WTC11 (cell line): Measurements from ENCODE around the gene MAB21L4. TPM values are rescaled to one million over a fixed set of nuclear protein-coding genes. Genes with fewer than 3 reads are reported as not detected.

Experiments used
- ATAC-seq: fragments of 200-7000 bp; cut with Tn5 transposase; 2 replicates; pipeline ENCODE4 v1.10.0; 2021; ENCODE audit warnings: mild to moderate bottlenecking, moderate library complexity
- CTCF ChIA-PET: fragments of 300-600 bp; sonication (Branson Sonifier 250); formaldehyde crosslinking; loops from one replicate; lab custom pipeline; 2021; ENCODE audit warnings: antibody characterized with exemption; lab: Charles Lee
- POLR2A ChIA-PET: fragments of 350-600 bp; sonication (Branson Sonifier 250); formaldehyde crosslinking; loops from one replicate; lab custom pipeline; 2021; ENCODE audit warnings: antibody characterized with exemption; lab: Charles Lee
- DNase-seq: peaks from one replicate; pipeline ENCODE4 v3.0.0; 2021; ENCODE audit warnings: low spot score
- H3K27ac Mint-ChIP-seq: 2 replicates; pipeline ENCODE4 v1.8.0; 2021; ENCODE audit warnings: mixed read lengths
- H3K27me3 Mint-ChIP-seq: 2 replicates; pipeline ENCODE4 v1.8.0; 2021; ENCODE audit warnings: low read depth, mild to moderate bottlenecking, moderate library complexity, mixed read lengths
- H3K36me3 Mint-ChIP-seq: 2 replicates; pipeline ENCODE4 v1.8.0; 2021; ENCODE audit warnings: mixed read lengths
- H3K4me1 Mint-ChIP-seq: 2 replicates; pipeline ENCODE4 v1.8.0; 2022; ENCODE audit warnings: mixed read lengths
- H3K4me3 Mint-ChIP-seq: 2 replicates; pipeline ENCODE4 v1.8.0; 2021; ENCODE audit warnings: mild to moderate bottlenecking, moderate library complexity, mixed read lengths
- H3K9me3 Mint-ChIP-seq: 2 replicates; pipeline ENCODE4 v1.8.0; 2021; ENCODE audit warnings: mixed read lengths
- ATF1 ChIP-seq: sonication (generic); formaldehyde crosslinking; IDR thresholded peaks from 2 replicates; pipeline ENCODE4 v1.8.1; 2023; ENCODE audit warnings: mild to moderate bottlenecking, moderate library complexity, missing genetic modification reagents
- ELF4 ChIP-seq: sonication (generic); formaldehyde crosslinking; IDR thresholded peaks from 2 replicates; pipeline ENCODE4 v1.8.1; 2022; ENCODE audit warnings: low read depth, mild to moderate bottlenecking, moderate library complexity, missing genetic modification reagents
- EMX1 ChIP-seq: fragments of 250-450 bp; sonication (Bioruptor Pico); IDR thresholded peaks from 2 replicates; pipeline ENCODE4 v1.8.0; 2021; ENCODE audit warnings: mild to moderate bottlenecking
- GRHL2 ChIP-seq: fragments of 250-450 bp; sonication (Bioruptor Pico); IDR thresholded peaks from 2 replicates; pipeline ENCODE4 v1.8.0; 2022; ENCODE audit warnings: mild to moderate bottlenecking, moderate library complexity; ENCODE audit not compliant: insufficient replicate concordance, severe bottlenecking
- GTF2I ChIP-seq: fragments of 250-450 bp; sonication (Bioruptor Pico); conservative IDR thresholded peaks from 2 replicates; pipeline ENCODE4 v1.4.0; 2021; ENCODE audit warnings: mild to moderate bottlenecking
- NFYB ChIP-seq: sonication (generic); formaldehyde crosslinking; conservative IDR thresholded peaks from 2 replicates; pipeline ENCODE4 v1.8.0; 2022; ENCODE audit warnings: low read depth, missing genetic modification reagents
- NR1H2 ChIP-seq: sonication (generic); formaldehyde crosslinking; IDR thresholded peaks from 2 replicates; pipeline ENCODE4 v1.9.0; 2021; ENCODE audit warnings: mild to moderate bottlenecking, moderate library complexity, missing genetic modification reagents
- SMAD4 ChIP-seq: sonication (generic); formaldehyde crosslinking; IDR thresholded peaks from 2 replicates; pipeline ENCODE4 v1.8.0; 2022; ENCODE audit warnings: mild to moderate bottlenecking, missing genetic modification reagents
- SOX15 ChIP-seq: fragments of 250-450 bp; sonication (Bioruptor Pico); IDR thresholded peaks from 2 replicates; pipeline ENCODE4 v1.9.0; 2021; ENCODE audit warnings: mild to moderate bottlenecking
- TEAD4 ChIP-seq: sonication (generic); formaldehyde crosslinking; IDR thresholded peaks from 2 replicates; pipeline ENCODE4 v1.8.0; 2022; ENCODE audit warnings: mild to moderate bottlenecking, missing genetic modification reagents
- USF2 ChIP-seq: sonication (generic); formaldehyde crosslinking; IDR thresholded peaks from 2 replicates; pipeline ENCODE4 v1.8.1; 2023; ENCODE audit warnings: mild to moderate bottlenecking, missing genetic modification reagents, moderate library complexity
- ZNF263 ChIP-seq: sonication (generic); formaldehyde crosslinking; IDR thresholded peaks from 2 replicates; pipeline ENCODE4 v1.8.1; 2022; ENCODE audit warnings: low read depth, mild to moderate bottlenecking, moderate library complexity, missing genetic modification reagents
- ZNF416 ChIP-seq: fragments of 250-450 bp; sonication (Bioruptor Pico); IDR thresholded peaks from 2 replicates; pipeline ENCODE4 v1.9.0; 2021; ENCODE audit warnings: mild to moderate bottlenecking, inconsistent platforms
- total RNA-seq: library from RNA; stranded (reverse); gene quantifications from 3 replicates; pipeline ENCODE4 v1.2.3, GENCODE V29; 2021
- TF ChIP-seq, protein P1 (sequence below): fragments of 250-450 bp; sonication (Bioruptor Pico); IDR thresholded peaks from 2 replicates; pipeline ENCODE4 v1.9.0; 2021; ENCODE audit warnings: moderate library complexity, mild to moderate bottlenecking, inconsistent platforms, borderline replicate concordance
- TF ChIP-seq, protein P2 (sequence below): fragments of 250-450 bp; sonication (Bioruptor Pico); IDR thresholded peaks from 2 replicates; pipeline ENCODE4 v1.9.0; 2021; ENCODE audit warnings: mild to moderate bottlenecking
- TF ChIP-seq, protein P3 (sequence below): fragments of 250-450 bp; sonication (Bioruptor Pico); IDR thresholded peaks from 2 replicates; pipeline ENCODE4 v1.9.0; 2021; ENCODE audit warnings: mild to moderate bottlenecking, borderline replicate concordance
- TF ChIP-seq, protein P4 (sequence below): sonication (generic); formaldehyde crosslinking; IDR thresholded peaks from 2 replicates; pipeline ENCODE4 v1.8.1; 2023; ENCODE audit warnings: mild to moderate bottlenecking, moderate library complexity, missing genetic modification reagents

The MAB21L4 gene
- total RNA-seq, 1 experiment from 2014 or later = not detected

- TF ChIP-seq ATF1 (CRISPR knock-in tag) = no peak
- no peak for TF ChIP-seq USF2 (CRISPR knock-in tag)
- no peak for TF ChIP-seq NFYB (CRISPR knock-in tag)
- TF ChIP-seq GRHL2 (CRISPR knock-in tag) = no peak
- TF ChIP-seq, protein P1, sequence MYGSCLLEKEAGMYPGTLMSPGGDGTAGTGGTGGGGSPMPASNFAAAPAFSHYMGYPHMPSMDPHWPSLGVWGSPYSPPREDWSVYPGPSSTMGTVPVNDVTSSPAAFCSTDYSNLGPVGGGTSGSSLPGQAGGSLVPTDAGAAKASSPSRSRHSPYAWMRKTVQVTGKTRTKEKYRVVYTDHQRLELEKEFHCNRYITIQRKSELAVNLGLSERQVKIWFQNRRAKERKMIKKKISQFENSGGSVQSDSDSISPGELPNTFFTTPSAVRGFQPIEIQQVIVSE = no peak
- no peak for TF ChIP-seq ZNF416 (CRISPR knock-in tag)
- Mint-ChIP-seq H3K27ac (no peak overlapping the region), H3K36me3 (peaks cover 3% of the 10 kb centered on the region), H3K4me3 (no peak overlapping the region), H3K9me3 (peaks cover 11% of the 10 kb centered on the region), H3K27me3 (no peaks in the 10 kb centered on the region), H3K4me1 (no peaks in the 10 kb centered on the region)
- no peak for ATAC-seq
- ChIA-PET CTCF (interaction anchor here (0.6 kb wide), 1 partner anchor 239 kb away, joined by 3 read pairs; no protein-coding TSS in a partner anchor), POLR2A (no interaction called here)
- DNase-seq = no peak
Measured at GRCh38 chr2:240901986-240902614, 6.1 kb upstream of the MAB21L4 start.

DNA sequence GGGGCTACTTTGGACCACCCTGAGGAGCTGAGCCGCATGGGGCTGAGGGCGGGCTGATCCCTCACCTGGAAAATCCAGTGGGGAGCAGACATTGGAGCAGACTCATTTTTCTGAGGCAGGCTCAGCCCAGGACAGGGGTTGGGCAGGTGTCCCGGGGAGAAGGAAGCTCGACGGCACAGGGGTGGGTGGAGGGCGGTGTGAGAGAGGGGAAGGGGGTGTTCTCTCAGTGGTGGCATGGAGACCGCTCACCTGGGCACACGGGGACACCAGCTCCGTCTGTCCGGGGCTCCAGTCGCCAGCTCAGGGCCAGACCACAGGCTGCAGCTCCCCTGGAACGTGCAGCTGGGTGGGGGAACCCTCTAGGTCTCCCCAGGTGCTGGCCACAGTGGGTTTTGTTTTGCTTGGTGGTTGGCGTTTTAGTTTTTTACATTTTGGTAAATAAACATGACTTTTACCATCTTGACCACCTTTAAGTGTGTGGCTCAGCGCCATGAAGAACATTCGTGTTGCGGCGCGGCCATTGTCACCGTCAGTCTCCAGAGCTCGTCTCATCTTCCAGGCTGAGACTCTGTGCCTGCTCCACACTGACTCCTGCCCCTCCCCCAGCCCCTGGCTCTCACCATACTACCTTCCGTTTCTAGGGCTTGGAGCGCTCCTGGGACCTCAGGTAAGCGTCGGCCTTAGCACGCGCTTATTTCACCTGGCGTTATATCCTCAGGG is 4.3 kb upstream of the MAB21L4 start:
- no peaks in the 10 kb centered on the region for H3K4me1 Mint-ChIP-seq
- peaks cover 3% of the 10 kb centered on the region for H3K36me3 Mint-ChIP-seq
- H3K4me3 Mint-ChIP-seq = no peak overlapping the region
- H3K27ac Mint-ChIP-seq = no peak overlapping the region
- CTCF ChIA-PET = interaction anchor here (0.7 to 1.8 kb wide), 3 partner anchors 14 to 83 kb away, joined by 3 to 8 read pairs (median 4); no protein-coding TSS in a partner anchor
- TF ChIP-seq, protein P2, sequence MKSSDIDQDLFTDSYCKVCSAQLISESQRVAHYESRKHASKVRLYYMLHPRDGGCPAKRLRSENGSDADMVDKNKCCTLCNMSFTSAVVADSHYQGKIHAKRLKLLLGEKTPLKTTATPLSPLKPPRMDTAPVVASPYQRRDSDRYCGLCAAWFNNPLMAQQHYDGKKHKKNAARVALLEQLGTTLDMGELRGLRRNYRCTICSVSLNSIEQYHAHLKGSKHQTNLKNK = no peak
- TF ChIP-seq GTF2I (CRISPR knock-in tag) = no peak
- TF ChIP-seq SMAD4 = no peak
- no peak for TF ChIP-seq TEAD4
- TF ChIP-seq ZNF263 (CRISPR knock-in tag) = no peak
- no peak for TF ChIP-seq EMX1 (CRISPR knock-in tag)
- TF ChIP-seq NR1H2 (CRISPR knock-in tag) = no peak
- no peak for TF ChIP-seq SOX15 (CRISPR knock-in tag)
- TF ChIP-seq, protein P3, sequence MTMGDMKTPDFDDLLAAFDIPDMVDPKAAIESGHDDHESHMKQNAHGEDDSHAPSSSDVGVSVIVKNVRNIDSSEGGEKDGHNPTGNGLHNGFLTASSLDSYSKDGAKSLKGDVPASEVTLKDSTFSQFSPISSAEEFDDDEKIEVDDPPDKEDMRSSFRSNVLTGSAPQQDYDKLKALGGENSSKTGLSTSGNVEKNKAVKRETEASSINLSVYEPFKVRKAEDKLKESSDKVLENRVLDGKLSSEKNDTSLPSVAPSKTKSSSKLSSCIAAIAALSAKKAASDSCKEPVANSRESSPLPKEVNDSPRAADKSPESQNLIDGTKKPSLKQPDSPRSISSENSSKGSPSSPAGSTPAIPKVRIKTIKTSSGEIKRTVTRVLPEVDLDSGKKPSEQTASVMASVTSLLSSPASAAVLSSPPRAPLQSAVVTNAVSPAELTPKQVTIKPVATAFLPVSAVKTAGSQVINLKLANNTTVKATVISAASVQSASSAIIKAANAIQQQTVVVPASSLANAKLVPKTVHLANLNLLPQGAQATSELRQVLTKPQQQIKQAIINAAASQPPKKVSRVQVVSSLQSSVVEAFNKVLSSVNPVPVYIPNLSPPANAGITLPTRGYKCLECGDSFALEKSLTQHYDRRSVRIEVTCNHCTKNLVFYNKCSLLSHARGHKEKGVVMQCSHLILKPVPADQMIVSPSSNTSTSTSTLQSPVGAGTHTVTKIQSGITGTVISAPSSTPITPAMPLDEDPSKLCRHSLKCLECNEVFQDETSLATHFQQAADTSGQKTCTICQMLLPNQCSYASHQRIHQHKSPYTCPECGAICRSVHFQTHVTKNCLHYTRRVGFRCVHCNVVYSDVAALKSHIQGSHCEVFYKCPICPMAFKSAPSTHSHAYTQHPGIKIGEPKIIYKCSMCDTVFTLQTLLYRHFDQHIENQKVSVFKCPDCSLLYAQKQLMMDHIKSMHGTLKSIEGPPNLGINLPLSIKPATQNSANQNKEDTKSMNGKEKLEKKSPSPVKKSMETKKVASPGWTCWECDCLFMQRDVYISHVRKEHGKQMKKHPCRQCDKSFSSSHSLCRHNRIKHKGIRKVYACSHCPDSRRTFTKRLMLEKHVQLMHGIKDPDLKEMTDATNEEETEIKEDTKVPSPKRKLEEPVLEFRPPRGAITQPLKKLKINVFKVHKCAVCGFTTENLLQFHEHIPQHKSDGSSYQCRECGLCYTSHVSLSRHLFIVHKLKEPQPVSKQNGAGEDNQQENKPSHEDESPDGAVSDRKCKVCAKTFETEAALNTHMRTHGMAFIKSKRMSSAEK (CRISPR knock-in tag) = no peak
- TF ChIP-seq ELF4 (CRISPR knock-in tag) = no peak
- TF ChIP-seq, protein P4, sequence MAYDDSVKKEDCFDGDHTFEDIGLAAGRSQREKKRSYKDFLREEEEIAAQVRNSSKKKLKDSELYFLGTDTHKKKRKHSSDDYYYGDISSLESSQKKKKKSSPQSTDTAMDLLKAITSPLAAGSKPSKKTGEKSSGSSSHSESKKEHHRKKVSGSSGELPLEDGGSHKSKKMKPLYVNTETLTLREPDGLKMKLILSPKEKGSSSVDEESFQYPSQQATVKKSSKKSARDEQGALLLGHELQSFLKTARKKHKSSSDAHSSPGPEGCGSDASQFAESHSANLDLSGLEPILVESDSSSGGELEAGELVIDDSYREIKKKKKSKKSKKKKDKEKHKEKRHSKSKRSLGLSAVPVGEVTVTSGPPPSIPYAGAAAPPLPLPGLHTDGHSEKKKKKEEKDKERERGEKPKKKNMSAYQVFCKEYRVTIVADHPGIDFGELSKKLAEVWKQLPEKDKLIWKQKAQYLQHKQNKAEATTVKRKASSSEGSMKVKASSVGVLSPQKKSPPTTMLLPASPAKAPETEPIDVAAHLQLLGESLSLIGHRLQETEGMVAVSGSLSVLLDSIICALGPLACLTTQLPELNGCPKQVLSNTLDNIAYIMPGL (CRISPR knock-in tag) = no peak
- TF ChIP-seq, all 79 proteins: peak for 0
- POLR2A ChIA-PET = no interaction called here
- H3K9me3 Mint-ChIP-seq = peaks cover 11% of the 10 kb centered on the region
- H3K27me3 Mint-ChIP-seq = no peaks in the 10 kb centered on the region
- ATAC-seq = no peak
- no peak for DNase-seq
